GM23248 (cell line): ENCODE results near the gene HIP1. TPM values are rescaled to one million over a fixed set of nuclear protein-coding genes. Genes with fewer than 3 reads are reported as not detected.
"Not testable (repeated sequence)": the region's sequence is repeated elsewhere in the genome, so short reads cannot be mapped to it uniquely, and the experiment has no call there.

Experiments
- DNase-seq: peaks from one replicate; pipeline ENCODE4 v3.0.0-alpha.2; 2015
- H2AFZ ChIP-seq: fragments of 200-600 bp; sonication (generic); 2 replicates; pipeline ENCODE4 v1.6.1; 2016; ENCODE audit warnings: antibody characterized with exemption
- H3F3A ChIP-seq: fragments of 200-600 bp; sonication (generic); 2 replicates; pipeline ENCODE4 v1.6.1; 2016; ENCODE audit warnings: mild to moderate bottlenecking, antibody characterized with exemption, mixed run types; ENCODE audit not compliant: insufficient read depth
- H3K27ac ChIP-seq: fragments of 200-600 bp; sonication (generic); 2 replicates; pipeline ENCODE4 v1.5.1; 2016; ENCODE audit warnings: mild to moderate bottlenecking
- H3K27me3 ChIP-seq: fragments of 200-600 bp; sonication (generic); replicated peaks from 2 replicates; pipeline ENCODE4 v1.6.1; 2016; ENCODE audit warnings: mild to moderate bottlenecking; ENCODE audit not compliant: insufficient read depth
- H3K36me3 ChIP-seq: fragments of 200-600 bp; sonication (generic); 2 replicates; pipeline ENCODE4 v1.6.1; 2016; ENCODE audit warnings: low read depth, mild to moderate bottlenecking
- H3K4me1 ChIP-seq: fragments of 200-600 bp; sonication (generic); 2 replicates; pipeline ENCODE4 v1.6.1; 2016; ENCODE audit warnings: mild to moderate bottlenecking; ENCODE audit not compliant: insufficient read depth
- H3K4me2 ChIP-seq: fragments of 200-600 bp; sonication (generic); one replicate; pipeline ENCODE4 v1.6.1; 2016; ENCODE audit warnings: mild to moderate bottlenecking; ENCODE audit not compliant: unreplicated experiment
- H3K4me3 ChIP-seq: fragments of 200-600 bp; sonication (generic); 2 replicates; pipeline ENCODE4 v1.5.1; 2016; ENCODE audit warnings: mild to moderate bottlenecking
- H3K79me2 ChIP-seq: fragments of 200-600 bp; sonication (generic); 2 replicates; pipeline ENCODE4 v1.6.1; 2016; ENCODE audit warnings: mild to moderate bottlenecking; ENCODE audit not compliant: insufficient read depth
- H3K9ac ChIP-seq: fragments of 200-600 bp; sonication (generic); 2 replicates; pipeline ENCODE4 v1.6.1; 2016; ENCODE audit warnings: mild to moderate bottlenecking
- H3K9me2 ChIP-seq: fragments of 200-600 bp; sonication (generic); 2 replicates; pipeline ENCODE4 v1.6.1; 2016; ENCODE audit warnings: mixed run types, mild to moderate bottlenecking, moderate library complexity; ENCODE audit not compliant: insufficient read depth
- H3K9me3 ChIP-seq: fragments of 200-600 bp; sonication (generic); one replicate; pipeline ENCODE4 v1.6.1; 2017; ENCODE audit warnings: low read depth
- H4K20me1 ChIP-seq: fragments of 200-600 bp; sonication (generic); 2 replicates; pipeline ENCODE4 v1.6.0; 2016; ENCODE audit not compliant: insufficient read depth
- EZH2 ChIP-seq: fragments of 200-600 bp; sonication (generic); IDR thresholded peaks from 2 replicates; pipeline ENCODE4 v1.6.1; 2018; ENCODE audit warnings: antibody characterized with exemption, mild to moderate bottlenecking; ENCODE audit not compliant: insufficient read depth, poor library complexity, severe bottlenecking
- EZH2phosphoT487 ChIP-seq: fragments of 200-600 bp; sonication (generic); IDR thresholded peaks from 2 replicates; pipeline ENCODE4 v1.6.1; 2018; ENCODE audit warnings: antibody characterized with exemption, moderate library complexity, mild to moderate bottlenecking, low read depth; ENCODE audit not compliant: insufficient read depth
- WGBS, 2 experiments: methylation state at CpG; one replicate each; pipeline ENCODE4 v1.1.6; 2015 to 2017; ENCODE audit warnings: low lambda C conversion rate in 2 of 2, low coverage in 1 of 2; ENCODE audit errors: missing lambda C conversion rate in 2 of 2; 5-methylcytosine and 5-hydroxymethylcytosine counted together
- in situ Hi-C: fragments of 300-500 bp; cut with MboI; formaldehyde crosslinking; loops from 2 replicates; pipeline ENCODE4 v1.15.0; 2020
- polyA plus RNA-seq: library from polyadenylated mRNA; unstranded; fragments of >200 nt; fragmentation: Nextera tagmentation; extraction: Ambion mirVana; gene quantifications from 2 replicates; pipeline ENCODE4 v1.2.1, GENCODE V29; 2016
- total RNA-seq: library from RNA; depleted of rRNA; stranded (reverse); fragments of >200 nt; shearing (Covaris generic); gene quantifications from 2 replicates; pipeline ENCODE4 v1.2.3, GENCODE V29; 2014

HIP1 gene
- total and polyA plus RNA-seq, 2 experiments from 2014 or later = 6.1 to 13.6 TPM

- H3K36me3 ChIP-seq = no peaks in the 10 kb centered on the region
- H3K4me2 ChIP-seq = peak overlapping the region; percentile 52
- H3K9me3 ChIP-seq = no peaks in the 10 kb centered on the region
- no peak overlapping the region for H2AFZ ChIP-seq
- DNase-seq = no peak
- H3K9me2 ChIP-seq = no peaks in the 10 kb centered on the region
- peaks cover 36% of the 10 kb centered on the region for H3K4me1 ChIP-seq
- WGBS, 2 experiments = 84 to 85% methylated on average over 12 of the region's 12 CpGs
- H3K9ac ChIP-seq = peak overlapping the region; percentile 57
- peak overlapping the region; percentile 20; the same call in 1 of the 2 replicates for H3K4me3 ChIP-seq
- H3K27me3 ChIP-seq = no peaks in the 10 kb centered on the region
- peaks cover 36% of the 10 kb centered on the region for H3F3A ChIP-seq
- in situ Hi-C loops = no loop called here
- TF ChIP-seq EZH2phosphoT487 (no peak), EZH2 (no peak)
- peaks cover 32% of the 10 kb centered on the region for H3K79me2 ChIP-seq
- H4K20me1 ChIP-seq = no peaks in the 10 kb centered on the region
- peak overlapping the region; percentile 83 for H3K27ac ChIP-seq
Measured at GRCh38 chr7:75732016-75732521, 6.7 kb downstream of the HIP1 start.

- WGBS, 2 experiments = 92 to 99% methylated on average over 4 of the region's 4 CpGs
- H3K9me3 ChIP-seq = no peaks in the 10 kb centered on the region
- peaks cover 40% of the 10 kb centered on the region for H3K79me2 ChIP-seq
- in situ Hi-C loops = no loop called here
- H3K36me3 ChIP-seq = no peaks in the 10 kb centered on the region
- TF ChIP-seq EZH2phosphoT487 (no peak), EZH2 (no peak)
- peaks cover 28% of the 10 kb centered on the region for H3F3A ChIP-seq
- H4K20me1 ChIP-seq = no peaks in the 10 kb centered on the region
- no peak for DNase-seq
- no peak overlapping the region for H3K4me2 ChIP-seq
- H3K9ac ChIP-seq = no peak overlapping the region
- no peaks in the 10 kb centered on the region for H3K9me2 ChIP-seq
- H3K4me1 ChIP-seq = peaks cover 33% of the 10 kb centered on the region
- H3K27ac ChIP-seq = no peak overlapping the region
- H2AFZ ChIP-seq = no peak overlapping the region
- no peaks in the 10 kb centered on the region for H3K27me3 ChIP-seq
- no peak overlapping the region for H3K4me3 ChIP-seq
Measured at GRCh38 chr7:75729851-75730274, 8.9 kb downstream of the HIP1 start.

GRCh38 chr7:75727881-75728593 is 10.7 kb downstream of the HIP1 start:
- peak; percentile 31 for DNase-seq

GRCh38 chr7:75727351-75727750 is 11.4 kb downstream of the HIP1 start:
- WGBS, 2 experiments = 96 to 97% methylated on average over 6 of the region's 6 CpGs
- H3K9ac ChIP-seq, H3K9me3 ChIP-seq, H3F3A ChIP-seq, H3K4me3 ChIP-seq, H3K36me3 ChIP-seq, H3K9me2 ChIP-seq, H3K27me3 ChIP-seq, in situ Hi-C loops, DNase-seq, H3K27ac ChIP-seq, H4K20me1 ChIP-seq, H2AFZ ChIP-seq, H3K4me2 ChIP-seq: not testable (repeated sequence)
- peaks cover 42% of the 10 kb centered on the region for H3K79me2 ChIP-seq
- H3K4me1 ChIP-seq = peaks cover 17% of the 10 kb centered on the region

More at GRCh38 chr7:75727881-75728593, 10.7 kb downstream of the HIP1 start:
- H3K4me3 ChIP-seq = no peak overlapping the region
- no peak for TF ChIP-seq EZH2phosphoT487
- TF ChIP-seq EZH2 = no peak
- H3K27me3 ChIP-seq = no peaks in the 10 kb centered on the region
- peak overlapping the region; percentile 76 for H2AFZ ChIP-seq
- H3K9me2 ChIP-seq = no peaks in the 10 kb centered on the region
- peaks cover 21% of the 10 kb centered on the region for H3K4me1 ChIP-seq
- no peaks in the 10 kb centered on the region for H4K20me1 ChIP-seq
- H3K9ac ChIP-seq = peak overlapping the region; percentile 17
- no peak overlapping the region for H3K4me2 ChIP-seq
- 0 out of 2 replicates have a peak overlapping the region, but pooled peaks have one; percentile 7 for H3K27ac ChIP-seq
- H3K9me3 ChIP-seq = no peaks in the 10 kb centered on the region
- no peaks in the 10 kb centered on the region for H3K36me3 ChIP-seq
- 70 to 73% methylated on average over 8 of the region's 8 CpGs for WGBS, 2 experiments
- peaks cover 13% of the 10 kb centered on the region for H3F3A ChIP-seq
- H3K79me2 ChIP-seq = peaks cover 41% of the 10 kb centered on the region
- in situ Hi-C loops = no loop called here
